ENCODE data around the gene ZNF841. TPM values are rescaled to one million over a fixed set of nuclear protein-coding genes. Genes with fewer than 3 reads are reported as not detected.

ZNF841 gene
- total RNA-seq, 1 experiment from 2014 or later = 23.3 TPM

GRCh38 chr19:52115526-52116053 is 20.0 kb upstream of the ZNF841 start:
- Histone ChIP-seq H3K9ac (ENCODE audit: extremely low read depth, insufficient read length, low read length) (no peak overlapping the region), H3K14ac (ENCODE audit: insufficient read depth, low read length) (no peak overlapping the region), H4K20me1 (ENCODE audit: control insufficient read depth, insufficient read depth, insufficient read length) (no peaks in the 10 kb centered on the region), H3K27ac (ENCODE audit: insufficient read length, low read depth, low read length) (no peak overlapping the region), H2BK12ac (ENCODE audit: insufficient read length, low read depth, low read length) (no peak overlapping the region), H3K4me2 (ENCODE audit: insufficient read depth, insufficient read length, low read length) (no peak overlapping the region), H2BK20ac (ENCODE audit: low read depth, low read length, poor library complexity, severe bottlenecking) (no peak overlapping the region), H3K79me2 (ENCODE audit: insufficient read depth, low read length) (no peaks in the 10 kb centered on the region), H4K8ac (replicated peaks; ENCODE audit: insufficient read length, low read depth, low read length) (no peak overlapping the region), H4K91ac (ENCODE audit: insufficient read length, low read depth, low read length) (no peak overlapping the region), H3K27me3 (ENCODE audit: insufficient read depth, low read length) (no peaks in the 10 kb centered on the region), H3K23me2 (ENCODE audit: insufficient read length, low read depth, low read length, poor library complexity, severe bottlenecking) (no peaks in the 10 kb centered on the region), H3K18ac (ENCODE audit: insufficient read length, low read depth, low read length) (no peak overlapping the region), H3T11ph (ENCODE audit: low read length) (no peak overlapping the region), H2BK15ac (ENCODE audit: low read depth, low read length) (no peak overlapping the region), H2BK5ac (ENCODE audit: insufficient read length, low read length) (no peak overlapping the region), H2BK120ac (ENCODE audit: low read depth, low read length, poor library complexity, severe bottlenecking) (no peak overlapping the region), H3K56ac (ENCODE audit: insufficient read length, low read depth, low read length) (no peak overlapping the region), H3K23ac (ENCODE audit: insufficient read length, low read depth, low read length) (no peak overlapping the region), H3K79me1 (ENCODE audit: insufficient read depth, low read depth, low read length, poor library complexity, severe bottlenecking) (no peaks in the 10 kb centered on the region), H2AK5ac (ENCODE audit: insufficient read length, low read length) (no peak overlapping the region), H2AFZ (ENCODE audit: low read length) (no peak overlapping the region), H4K5ac (ENCODE audit: insufficient read length, low read depth, low read length) (no peak overlapping the region), H3K4ac (ENCODE audit: low read depth, low read length) (no peak overlapping the region), H3K9me3 (ENCODE audit: control insufficient read depth, low read depth, low read length) (peaks cover 100% of the 10 kb centered on the region), H3K4me1 (ENCODE audit: insufficient read depth, low read length) (no peaks in the 10 kb centered on the region)
- Mint-ChIP-seq H3K9me3 (peaks cover 95 to 97% of the 10 kb centered on the region in 2 experiments), H3K27me3 (ENCODE audit: low read depth) (peaks cover 16% of the 10 kb centered on the region), H3K36me3 (ENCODE audit: insufficient read depth in 1 of 3, low read depth in 3 of 3) (peaks cover 74 to 91% (median 88%) of the 10 kb centered on the region in 3 experiments), H3K4me3 (no peak overlapping the region), H3K4me1 (no peaks in the 10 kb centered on the region), H3K27ac (no peak overlapping the region)
- no CpG with 5 or more reads among the region's 12 CpGs for WGBS (ENCODE audit: extremely low coverage, insufficient read length, low lambda C conversion rate)
- no peak for DNase-seq
- no peak for TF ChIP-seq CTCF (conservative IDR thresholded peaks at IDR 0.05)

Measured in H9 (cell line).